Smooth muscle cell (in vitro differentiated cells): ENCODE measurements around the gene THSD4. TPM values are rescaled to one million over a fixed set of nuclear protein-coding genes. Genes with fewer than 3 reads are reported as not detected.

Source experiments
- DNase-seq: peaks from one replicate; lab custom pipeline; 2025; ENCODE audit not compliant: unreplicated experiment; lab: John Stamatoyannopoulos, UW
- H2AFZ ChIP-seq: fragments of 200-600 bp; sonication (generic); 2 replicates; pipeline ENCODE4 v1.6.0; 2016; ENCODE audit warnings: antibody characterized with exemption, low read depth, mild to moderate bottlenecking
- H3F3A ChIP-seq: fragments of 200-600 bp; sonication (generic); 2 replicates; pipeline ENCODE4 v1.6.0; 2017; ENCODE audit warnings: antibody characterized with exemption, low read depth
- H3K27ac ChIP-seq: fragments of 200-600 bp; sonication (generic); 2 replicates; pipeline ENCODE4 v1.5.1; 2016; ENCODE audit warnings: low read depth, mild to moderate bottlenecking
- H3K27me3 ChIP-seq: fragments of 200-600 bp; sonication (generic); 2 replicates; pipeline ENCODE4 v1.6.1; 2016; ENCODE audit warnings: low read depth, mild to moderate bottlenecking
- H3K36me3 ChIP-seq: fragments of 200-600 bp; sonication (generic); 2 replicates; pipeline ENCODE4 v1.5.1; 2016; ENCODE audit warnings: low read depth
- H3K4me1 ChIP-seq: fragments of 200-600 bp; sonication (generic); 2 replicates; pipeline ENCODE4 v1.5.1; 2016; ENCODE audit warnings: low read depth
- H3K4me2 ChIP-seq: fragments of 200-600 bp; sonication (generic); 2 replicates; pipeline ENCODE4 v1.6.0; 2016; ENCODE audit warnings: mild to moderate bottlenecking
- H3K4me3 ChIP-seq: fragments of 200-600 bp; sonication (generic); 2 replicates; pipeline ENCODE4 v1.5.1; 2016; ENCODE audit warnings: mild to moderate bottlenecking
- H3K79me2 ChIP-seq: fragments of 200-600 bp; sonication (generic); 2 replicates; pipeline ENCODE4 v1.6.0; 2016; ENCODE audit warnings: low read depth, mild to moderate bottlenecking
- H3K9ac ChIP-seq: fragments of 200-600 bp; sonication (generic); 2 replicates; pipeline ENCODE4 v1.6.0; 2016; ENCODE audit warnings: low read depth
- H3K9me3 ChIP-seq: fragments of 200-600 bp; sonication (generic); replicated peaks from 2 replicates; pipeline ENCODE4 v1.5.1; 2016; ENCODE audit warnings: low read depth
- H4K20me1 ChIP-seq: fragments of 200-600 bp; sonication (generic); 2 replicates; pipeline ENCODE4 v1.6.0; 2016; ENCODE audit warnings: low read depth
- CTCF ChIP-seq: fragments of 200-600 bp; sonication (generic); IDR thresholded peaks from 2 replicates; pipeline ENCODE4 v1.5.1; 2017; ENCODE audit warnings: borderline replicate concordance, mild to moderate bottlenecking, antibody characterized with exemption; ENCODE audit not compliant: insufficient read depth, poor library complexity, severe bottlenecking
- WGBS: methylation state at CpG from one replicate; pipeline ENCODE4 v1.1.7; 2016; ENCODE audit warnings: low lambda C conversion rate; 5-methylcytosine and 5-hydroxymethylcytosine counted together
- polyA plus RNA-seq: library from polyadenylated mRNA; unstranded; fragments of >200 nt; fragmentation: Nextera tagmentation; extraction: Ambion mirVana; gene quantifications from 2 replicates; pipeline ENCODE4 v1.2.1, GENCODE V29; 2016
- total RNA-seq: library from RNA; depleted of rRNA; stranded (reverse); fragments of >200 nt; gene quantifications from 2 replicates; pipeline ENCODE4 v1.2.3, GENCODE V29; 2014

Gene THSD4
- total and polyA plus RNA-seq, 2 experiments from 2014 or later, result 2.5 to 4.1 TPM

DNA sequence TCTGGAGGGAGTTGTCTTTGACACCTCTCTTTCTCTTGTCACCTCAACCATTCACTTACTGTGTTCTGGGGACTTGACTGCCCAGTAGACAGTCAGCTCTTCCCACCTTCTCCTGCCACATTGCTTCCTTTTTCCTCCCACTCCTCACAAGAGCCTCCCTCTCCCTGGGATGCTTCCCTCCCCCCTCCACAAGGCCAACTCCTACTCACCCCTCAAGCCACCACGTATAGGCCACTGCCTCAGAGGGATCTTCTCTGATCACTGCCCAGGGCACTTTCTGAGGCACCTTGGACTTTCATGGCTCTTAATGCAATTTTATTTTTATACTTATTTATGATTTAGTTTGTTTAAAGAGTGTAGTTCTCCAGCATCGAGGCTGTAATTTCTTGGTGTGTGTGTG lies 23.2 kb downstream of the THSD4 start:
- Histone ChIP-seq H3K4me2 (no peak overlapping the region), H3K27me3 (no peaks in the 10 kb centered on the region), H3K27ac (no peak overlapping the region), H3F3A (no peaks in the 10 kb centered on the region), H3K36me3 (no peaks in the 10 kb centered on the region), H3K9ac (no peak overlapping the region), H2AFZ (no peak overlapping the region), H3K79me2 (no peaks in the 10 kb centered on the region), H3K4me1 (no peaks in the 10 kb centered on the region), H4K20me1 (no peaks in the 10 kb centered on the region), H3K4me3 (no peak overlapping the region), H3K9me3 (no peaks in the 10 kb centered on the region)
- TF ChIP-seq CTCF, result no peak
- DNase-seq, result no peak
- 67% methylated on average over 2 of the region's 2 CpGs for WGBS

DNA sequence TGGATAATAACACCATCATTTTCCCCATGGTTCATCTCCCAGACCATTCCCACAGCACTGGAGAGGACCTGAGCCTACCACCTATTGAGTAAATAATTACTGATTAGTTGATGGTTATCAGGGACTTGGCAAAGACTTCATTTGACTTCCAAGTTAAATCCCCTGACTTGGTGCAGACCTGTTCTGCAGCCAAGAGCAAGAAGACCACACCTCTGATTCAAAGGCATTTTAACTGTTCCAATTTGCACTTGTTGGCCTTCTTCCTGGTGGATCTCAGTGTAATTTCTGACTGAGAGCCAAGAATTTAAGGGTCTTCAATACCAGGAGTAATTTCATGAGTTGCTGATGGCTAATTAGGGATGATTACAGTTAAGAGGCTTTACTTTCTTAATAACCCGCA lies 24.0 kb downstream of the THSD4 start:
- no peaks in the 10 kb centered on the region for H3F3A ChIP-seq
- H3K79me2 ChIP-seq, result no peaks in the 10 kb centered on the region
- no peak overlapping the region for H2AFZ ChIP-seq
- no peak for DNase-seq
- no peaks in the 10 kb centered on the region for H3K27me3 ChIP-seq
- TF ChIP-seq CTCF, result no peak
- no peak overlapping the region for H3K27ac ChIP-seq
- no peak overlapping the region for H3K4me3 ChIP-seq
- H3K4me1 ChIP-seq, result no peaks in the 10 kb centered on the region
- H3K4me2 ChIP-seq, result no peak overlapping the region
- H3K9ac ChIP-seq, result no peak overlapping the region
- H3K9me3 ChIP-seq, result no peaks in the 10 kb centered on the region
- WGBS, result 88% methylated on average over 1 of the region's 1 CpG
- H4K20me1 ChIP-seq, result no peaks in the 10 kb centered on the region
- no peaks in the 10 kb centered on the region for H3K36me3 ChIP-seq

GRCh38 chr15:71141572-71141971 lies 26.3 kb downstream of the THSD4 start:
- no peaks in the 10 kb centered on the region for H4K20me1 ChIP-seq
- H3K79me2 ChIP-seq, result no peaks in the 10 kb centered on the region
- no peak overlapping the region for H3K27ac ChIP-seq
- H3K4me3 ChIP-seq, result no peak overlapping the region
- H3K4me1 ChIP-seq, result no peaks in the 10 kb centered on the region
- no peaks in the 10 kb centered on the region for H3F3A ChIP-seq
- H3K27me3 ChIP-seq, result no peaks in the 10 kb centered on the region
- TF ChIP-seq CTCF, result no peak
- H3K9ac ChIP-seq, result no peak overlapping the region
- H3K36me3 ChIP-seq, result no peaks in the 10 kb centered on the region
- no peak for DNase-seq
- no peak overlapping the region for H3K4me2 ChIP-seq
- H2AFZ ChIP-seq, result no peak overlapping the region
- no peaks in the 10 kb centered on the region for H3K9me3 ChIP-seq
- 94% methylated on average over 5 of the region's 5 CpGs for WGBS

- 92% methylated on average over 3 of the region's 3 CpGs for WGBS
- no peak overlapping the region for H3K9ac ChIP-seq
- TF ChIP-seq CTCF, result no peak
Observed at GRCh38 chr15:71142780-71143179, 27.5 kb downstream of the THSD4 start.

More at GRCh38 chr15:71142780-71143179, 27.5 kb downstream of the THSD4 start:
- no peaks in the 10 kb centered on the region for H4K20me1 ChIP-seq
- no peak overlapping the region for H3K4me2 ChIP-seq
- no peaks in the 10 kb centered on the region for H3K79me2 ChIP-seq
- H3K36me3 ChIP-seq, result no peaks in the 10 kb centered on the region
- H3K27me3 ChIP-seq, result no peaks in the 10 kb centered on the region
- no peak overlapping the region for H3K27ac ChIP-seq
- no peaks in the 10 kb centered on the region for H3K9me3 ChIP-seq
- H3K4me1 ChIP-seq, result no peaks in the 10 kb centered on the region
- H3F3A ChIP-seq, result no peaks in the 10 kb centered on the region
- H3K4me3 ChIP-seq, result no peak overlapping the region
- no peak overlapping the region for H2AFZ ChIP-seq
- DNase-seq, result no peak
